GM21381 (cell line): ENCODE results near the gene SLC30A10.
"Not testable (repeated sequence)": the region's sequence is repeated elsewhere in the genome, so short reads cannot be mapped to it uniquely, and the experiment has no call there.

ENCODE experiments used
- ATAC-seq: cut with Tn5 transposase; IDR thresholded peaks from one replicate; pipeline ENCODE4 v1.9.1; 2021; ENCODE audit warnings: mild to moderate bottlenecking, moderate library complexity; ENCODE audit not compliant: unreplicated experiment

SLC30A10 gene

GRCh38 chr1:219897914-219898313 is 30.4 kb downstream of the SLC30A10 start:
- no peak for ATAC-seq

- ATAC-seq = not testable (repeated sequence)
These were observed 36.1 kb downstream of the SLC30A10 start for GRCh38 chr1:219892271-219892670.

GRCh38 chr1:219891846-219892245 is 36.5 kb downstream of the SLC30A10 start:
- not testable (repeated sequence) for ATAC-seq

GRCh38 chr1:219888667-219889066 is 39.7 kb downstream of the SLC30A10 start:
- not testable (repeated sequence) for ATAC-seq

- ATAC-seq = no peak
These were observed 42.7 kb downstream of the SLC30A10 start for GRCh38 chr1:219885680-219886079.

- ATAC-seq = no peak
These were observed 44.7 kb downstream of the SLC30A10 start for GRCh38 chr1:219883400-219884332.

- ATAC-seq = no peak
These were observed 45.6 kb downstream of the SLC30A10 start for GRCh38 chr1:219882755-219883154.

GRCh38 chr1:219882096-219882495 is 46.3 kb downstream of the SLC30A10 start:
- ATAC-seq = no peak

GRCh38 chr1:219880765-219881457 is 47.4 kb downstream of the SLC30A10 start:
- ATAC-seq = no peak

- ATAC-seq = no peak
These were observed 51.6 kb downstream of the SLC30A10 start for GRCh38 chr1:219876798-219877209.

GRCh38 chr1:219875860-219876259 is 52.5 kb downstream of the SLC30A10 start:
- no peak for ATAC-seq

GRCh38 chr1:219872538-219872937 is 55.8 kb downstream of the SLC30A10 start:
- not testable (repeated sequence) for ATAC-seq

- no peak for ATAC-seq
These were observed 56.8 kb downstream of the SLC30A10 start for GRCh38 chr1:219871427-219872057.

GRCh38 chr1:219868615-219869014 is 59.7 kb downstream of the SLC30A10 start:
- ATAC-seq = not testable (repeated sequence)
